Epidermal melanocyte (primary cell): ENCODE data around the gene RAPGEF5.

Experiments used
- DNase-seq: peaks from one replicate; pipeline ENCODE4 v3.0.0; 2011; ENCODE audit warnings: low spot score; ENCODE audit not compliant: insufficient read length

The RAPGEF5 gene

GRCh38 chr7:22350466-22351328 is 6.3 kb downstream of the RAPGEF5 start:
- DNase-seq: no peak

DNA sequence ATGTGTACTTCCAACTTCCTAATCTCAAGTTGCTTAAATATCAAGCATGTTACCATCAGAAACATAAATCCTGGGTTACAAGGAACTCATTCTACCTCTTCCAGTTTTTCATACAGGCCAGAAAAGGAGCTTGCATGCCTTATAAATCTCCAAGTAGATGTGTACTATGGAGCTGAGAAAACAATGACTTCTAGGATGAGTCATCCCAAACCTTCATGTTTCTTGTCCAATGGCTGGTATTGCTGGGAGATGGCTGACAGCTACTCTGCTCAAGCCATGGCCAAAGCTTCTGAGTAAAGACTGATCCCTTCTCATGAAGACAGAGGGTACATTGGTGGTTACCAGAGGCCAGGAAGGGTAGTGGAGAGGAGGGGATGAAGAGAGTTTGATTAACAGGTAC is 8.6 kb downstream of the RAPGEF5 start:
- DNase-seq: no peak

DNA sequence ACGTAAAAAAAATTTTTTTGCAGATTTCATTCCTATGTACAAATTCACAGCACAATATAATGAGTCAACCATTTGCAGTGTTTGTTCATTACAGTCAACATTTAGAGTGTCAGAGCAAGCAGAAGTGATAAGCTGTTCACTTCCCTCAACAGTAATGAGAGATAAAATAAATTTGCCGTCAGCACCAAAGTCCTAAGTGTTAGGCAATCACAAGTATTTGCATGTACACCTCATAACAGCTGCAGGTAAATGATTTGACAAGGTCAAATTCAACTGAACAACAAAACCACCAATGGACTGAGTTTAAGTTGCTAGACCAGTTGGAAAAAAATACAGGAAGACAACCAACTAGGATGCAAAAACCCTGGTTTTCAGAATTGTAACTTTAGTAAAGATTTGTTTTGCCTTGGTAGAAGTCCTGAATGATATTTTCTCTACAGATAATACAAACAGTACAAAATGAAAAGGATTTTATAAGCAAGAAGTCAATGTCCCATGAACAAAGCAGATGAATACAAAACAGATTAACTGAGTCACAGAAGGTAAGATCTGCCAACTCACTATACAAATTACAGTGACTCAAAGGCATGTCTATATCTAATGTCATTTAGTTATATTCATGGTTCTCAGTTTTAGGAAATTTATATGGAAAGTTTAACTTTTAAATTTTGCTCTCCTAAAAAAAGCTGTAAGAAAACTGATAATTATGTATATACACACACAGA is 10.4 kb downstream of the RAPGEF5 start:
- DNase-seq: no peak

DNA sequence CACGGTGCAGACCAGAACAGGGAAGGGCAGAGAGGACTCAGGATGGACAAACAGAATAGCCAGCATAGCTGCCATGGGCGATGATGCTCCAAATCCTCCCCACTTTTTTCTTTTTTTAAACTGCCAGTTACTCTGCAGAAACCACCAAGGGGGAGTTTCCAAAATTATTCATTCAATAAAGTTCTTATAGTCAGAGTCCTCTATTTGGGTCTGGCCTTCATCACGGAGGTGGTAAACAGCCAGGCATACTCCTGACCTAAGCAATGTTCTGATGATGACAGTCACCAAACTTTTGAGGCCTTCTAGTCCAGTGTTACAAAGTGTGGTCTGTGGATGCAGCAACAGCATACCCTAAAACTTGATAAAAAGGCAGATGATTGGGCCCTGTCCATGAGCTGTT is 12.3 kb downstream of the RAPGEF5 start:
- DNase-seq: no peak

DNA sequence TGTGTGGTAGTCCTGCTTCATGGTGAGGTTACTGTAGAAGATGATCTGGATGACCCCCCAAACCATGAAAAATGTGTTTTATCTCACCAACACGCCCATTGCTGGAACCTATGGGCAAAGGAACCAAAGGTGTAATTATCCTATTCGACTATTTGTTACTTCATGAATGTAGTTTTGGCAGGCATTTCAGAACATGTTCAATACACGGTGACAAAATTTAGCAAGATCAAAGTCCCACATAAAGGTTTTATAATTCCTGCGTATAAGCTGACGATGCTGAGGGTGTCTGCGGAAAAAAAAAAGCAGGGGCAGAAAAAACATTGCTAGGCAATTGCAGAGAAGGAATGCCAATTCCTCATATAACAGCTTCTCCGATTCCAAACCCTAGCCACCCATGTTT is 13.3 kb downstream of the RAPGEF5 start:
- DNase-seq: no peak

GRCh38 chr7:22343071-22343470 is 13.9 kb downstream of the RAPGEF5 start:
- DNase-seq: no peak

GRCh38 chr7:22339725-22340390 is 17.1 kb downstream of the RAPGEF5 start:
- DNase-seq: no peak

DNA sequence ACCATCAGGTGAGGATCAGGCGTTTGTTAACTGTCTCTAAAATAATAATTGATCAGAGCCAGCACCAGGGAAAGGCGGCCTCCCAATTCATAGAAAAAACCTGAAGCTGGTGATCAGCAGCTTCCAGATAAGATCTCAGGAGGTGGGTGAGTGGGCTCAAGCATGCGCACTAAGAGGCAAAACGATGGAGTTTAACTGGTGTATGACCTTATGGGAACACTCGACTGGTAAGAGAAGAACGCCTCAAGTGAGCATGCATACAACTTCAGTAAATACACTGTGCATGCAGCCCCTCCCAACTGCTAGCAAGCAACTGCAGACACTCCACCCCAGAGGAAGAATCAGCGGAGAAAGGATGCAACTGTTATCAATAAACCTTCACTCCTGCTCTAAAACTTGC is 18.1 kb downstream of the RAPGEF5 start:
- no peak for DNase-seq

GRCh38 chr7:22338411-22338810 is 18.5 kb downstream of the RAPGEF5 start:
- DNase-seq: no peak

DNA sequence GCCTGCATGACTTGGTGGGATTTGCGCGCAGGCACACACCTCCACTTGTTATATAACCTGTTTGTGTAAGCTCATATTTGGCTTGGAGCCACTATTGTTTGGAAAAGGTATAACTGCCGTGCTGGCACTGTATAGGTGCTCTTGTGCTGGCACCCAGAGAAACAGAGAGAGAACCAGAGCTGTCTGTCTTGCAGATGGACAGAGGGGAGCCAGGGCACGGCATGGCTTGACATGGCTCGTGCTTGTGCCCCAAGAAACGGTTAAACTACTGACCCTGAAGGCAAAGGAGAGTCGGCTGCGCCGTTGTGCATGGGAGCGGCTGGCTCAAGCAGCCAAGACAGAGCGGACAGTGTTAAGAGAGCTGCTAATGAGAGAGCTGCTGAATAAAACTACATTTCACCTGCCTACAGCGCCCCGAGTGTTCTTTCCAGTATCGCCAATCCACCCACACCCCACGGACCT is 23.2 kb downstream of the RAPGEF5 start:
- DNase-seq: no peak

- DNase-seq: no peak
These were observed 24.5 kb downstream of the RAPGEF5 start for GRCh38 chr7:22332461-22332870.

- DNase-seq: no peak
These were observed 25.2 kb downstream of the RAPGEF5 start for GRCh38 chr7:22331704-22332103.

DNA sequence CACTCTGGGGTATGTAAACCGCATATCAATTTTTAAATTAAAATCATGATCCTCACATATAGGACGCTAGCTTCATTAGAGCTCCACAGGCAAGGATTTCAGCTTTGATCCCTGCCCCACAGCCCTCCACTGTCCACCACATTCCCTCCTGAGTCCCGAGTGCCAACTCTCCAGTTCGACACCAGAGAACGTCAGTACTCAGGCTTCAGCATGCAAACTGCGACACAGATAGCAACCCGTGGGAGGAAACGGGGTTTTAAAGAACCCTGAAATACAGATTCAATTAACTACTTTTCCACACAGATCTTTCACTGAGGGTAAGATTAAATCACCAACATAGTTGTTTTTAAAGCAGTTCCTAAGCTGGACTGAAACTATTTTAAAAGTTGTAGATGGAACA is 26.1 kb downstream of the RAPGEF5 start:
- DNase-seq: no peak

- no peak for DNase-seq
These were observed 27.0 kb downstream of the RAPGEF5 start for GRCh38 chr7:22329816-22330524.

- DNase-seq: no peak
These were observed 30.8 kb downstream of the RAPGEF5 start for GRCh38 chr7:22326181-22326580.

- DNase-seq: no peak
These were observed 31.3 kb downstream of the RAPGEF5 start for GRCh38 chr7:22325671-22326070.

DNA sequence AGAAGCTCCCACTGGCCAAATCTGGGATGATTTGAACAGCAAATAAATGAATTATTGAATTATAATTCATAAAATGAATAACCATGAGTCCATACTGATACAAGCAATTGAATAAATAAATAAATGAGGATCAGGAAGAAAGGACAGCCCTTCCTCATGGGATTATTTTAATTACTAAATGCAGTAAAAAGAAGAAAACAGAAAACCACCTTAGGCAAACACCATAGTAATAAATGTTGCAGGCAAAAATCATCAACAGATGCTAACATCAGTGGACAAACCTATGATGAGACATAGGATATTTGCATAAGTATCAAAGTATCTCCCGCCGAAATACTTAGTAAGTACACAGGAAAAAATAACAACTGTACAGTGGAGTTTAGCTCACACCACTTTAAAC is 33.2 kb downstream of the RAPGEF5 start:
- DNase-seq: no peak

GRCh38 chr7:22320416-22320815 is 36.5 kb downstream of the RAPGEF5 start:
- DNase-seq: no peak

DNA sequence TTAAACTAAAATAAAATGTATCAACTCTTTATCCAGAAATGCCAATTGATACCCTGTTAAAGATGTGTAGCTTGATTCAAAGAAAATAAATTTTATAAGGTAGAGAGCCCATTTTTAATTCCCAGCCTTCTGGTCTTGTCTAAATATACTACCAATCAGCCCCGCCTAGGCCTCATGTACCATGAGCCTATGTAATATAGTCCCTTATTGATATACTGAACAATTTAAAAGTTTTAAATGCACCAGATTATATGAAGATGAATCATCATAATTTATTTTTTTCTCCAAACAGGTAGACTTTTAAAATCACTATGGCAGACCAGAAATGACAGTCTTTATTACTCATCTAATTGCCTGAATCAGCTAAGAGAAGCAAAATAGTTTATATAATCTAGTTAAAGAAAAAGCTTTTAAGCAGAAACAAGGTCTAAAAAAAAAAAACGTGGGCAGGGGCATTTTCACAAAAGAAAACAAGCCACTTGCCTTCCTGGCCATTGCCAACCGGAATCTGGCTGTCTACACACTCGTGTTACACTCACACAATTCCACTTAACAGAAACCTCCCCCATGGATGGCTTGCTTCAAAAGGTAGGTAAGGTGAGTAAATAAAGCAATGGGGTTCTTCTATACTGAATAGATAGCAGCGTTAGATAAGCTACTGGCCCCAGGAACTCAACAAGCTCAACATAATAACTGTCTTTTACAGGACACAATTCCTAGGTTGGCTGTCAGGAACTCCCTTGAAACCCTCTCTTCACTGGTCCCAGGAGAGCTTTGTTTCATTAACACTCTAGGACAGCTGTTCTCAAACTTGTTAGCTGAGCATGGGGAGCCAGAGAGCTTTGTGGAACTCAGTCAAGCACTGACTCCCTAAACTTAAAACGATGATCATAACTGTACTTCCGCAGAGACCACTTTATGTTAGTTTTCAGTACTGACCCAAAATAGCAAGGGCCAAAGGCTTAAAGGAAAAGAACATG is 37.2 kb downstream of the RAPGEF5 start:
- no peak for DNase-seq

DNA sequence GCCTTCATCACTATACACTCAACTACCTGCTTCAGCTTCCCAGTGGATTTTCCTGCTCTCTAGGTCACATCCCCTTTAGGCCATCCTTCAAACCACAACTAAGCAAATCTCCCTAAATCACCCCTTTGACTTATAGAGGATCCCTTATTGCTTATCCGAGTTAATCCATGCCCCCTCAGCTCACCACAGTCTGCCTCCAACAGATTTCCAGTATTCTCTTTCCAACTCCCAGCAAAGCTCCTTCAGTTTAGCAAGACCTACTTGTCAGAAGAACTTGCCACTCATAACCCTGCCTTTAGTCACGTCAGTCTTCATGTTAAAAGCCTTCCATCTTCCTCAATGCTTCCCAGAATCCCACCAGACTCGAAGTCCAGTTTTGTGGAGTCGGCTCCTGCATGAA is 38.6 kb downstream of the RAPGEF5 start:
- DNase-seq: no peak
